Activated T-cell treated with anti-CD3 and anti-CD28 coated beads, Interleukin-2, amount 50 U/mL, for 48 hours (primary cell): ENCODE measurements around the gene HOXC6.
"Not testable (repeated sequence)": the region's sequence is repeated elsewhere in the genome, so short reads cannot be mapped to it uniquely, and the experiment has no call there.

Experiments
- DNase-seq, 2 experiments: peaks; one replicate each; pipeline ENCODE4 v3.0.0-alpha.2; 2020

Gene HOXC6

GRCh38 chr12:54060174-54060974 is 32.1 kb downstream of the HOXC6 start:
- no peak for DNase-seq

DNA sequence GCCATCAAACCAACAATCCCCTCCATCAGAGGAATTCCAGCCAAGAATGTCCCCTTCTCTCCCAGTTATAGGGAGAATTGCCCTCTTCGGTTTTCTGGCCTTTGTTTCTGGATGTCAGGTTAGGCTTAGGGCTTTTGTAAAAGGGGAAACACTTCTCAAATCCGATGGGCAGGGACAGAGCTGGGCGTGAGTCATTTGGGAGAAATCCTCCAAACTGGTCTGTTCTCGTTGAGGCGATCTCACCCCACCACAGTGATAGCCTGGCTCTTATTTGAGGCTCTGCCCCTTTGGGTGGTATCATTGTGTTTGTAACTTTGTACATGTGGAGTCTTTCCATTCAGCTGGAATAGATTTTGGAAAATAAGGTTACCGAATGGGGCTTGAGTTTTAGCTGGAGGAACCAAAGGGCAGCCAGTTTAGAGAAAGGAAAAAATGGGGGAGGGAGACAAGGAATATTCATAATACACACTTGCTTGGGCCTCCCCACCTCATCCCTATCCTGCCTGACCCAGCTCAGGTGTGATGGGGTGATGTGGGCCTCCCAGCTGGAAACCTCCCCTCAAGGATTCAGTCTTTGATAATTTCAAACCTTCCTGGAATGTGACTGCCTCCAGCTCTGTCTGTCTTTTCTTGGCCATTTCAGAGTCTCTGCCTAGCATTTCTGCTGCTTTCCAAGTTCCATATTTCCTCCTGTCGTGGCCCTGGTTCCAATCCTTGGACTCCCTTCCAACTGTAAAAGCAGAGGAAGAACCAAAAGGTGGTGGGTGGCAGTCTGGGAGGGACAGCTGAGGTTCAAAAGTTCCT is 32.9 kb downstream of the HOXC6 start:
- no peak for DNase-seq

DNA sequence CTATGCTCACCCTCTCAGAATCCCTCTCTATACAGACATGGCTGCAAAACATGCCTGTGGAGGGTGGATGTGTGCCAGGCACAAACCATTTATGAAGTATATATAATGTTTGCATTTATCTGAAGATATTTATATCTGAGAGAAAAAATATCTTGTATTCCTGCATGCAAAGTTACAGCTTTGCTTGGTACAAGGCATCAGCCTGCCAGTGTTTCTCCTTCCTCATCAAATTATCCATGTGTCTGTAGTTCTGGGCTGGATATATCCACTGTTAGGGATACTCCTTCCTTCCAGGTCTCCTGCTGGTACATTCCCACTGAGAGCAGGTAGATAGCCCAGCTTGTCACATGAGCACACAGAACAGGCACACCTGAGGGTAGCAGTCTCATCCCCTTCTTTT is 37.4 kb downstream of the HOXC6 start:
- DNase-seq, result no peak

GRCh38 chr12:54066408-54066807 is 38.2 kb downstream of the HOXC6 start:
- no peak for DNase-seq

DNA sequence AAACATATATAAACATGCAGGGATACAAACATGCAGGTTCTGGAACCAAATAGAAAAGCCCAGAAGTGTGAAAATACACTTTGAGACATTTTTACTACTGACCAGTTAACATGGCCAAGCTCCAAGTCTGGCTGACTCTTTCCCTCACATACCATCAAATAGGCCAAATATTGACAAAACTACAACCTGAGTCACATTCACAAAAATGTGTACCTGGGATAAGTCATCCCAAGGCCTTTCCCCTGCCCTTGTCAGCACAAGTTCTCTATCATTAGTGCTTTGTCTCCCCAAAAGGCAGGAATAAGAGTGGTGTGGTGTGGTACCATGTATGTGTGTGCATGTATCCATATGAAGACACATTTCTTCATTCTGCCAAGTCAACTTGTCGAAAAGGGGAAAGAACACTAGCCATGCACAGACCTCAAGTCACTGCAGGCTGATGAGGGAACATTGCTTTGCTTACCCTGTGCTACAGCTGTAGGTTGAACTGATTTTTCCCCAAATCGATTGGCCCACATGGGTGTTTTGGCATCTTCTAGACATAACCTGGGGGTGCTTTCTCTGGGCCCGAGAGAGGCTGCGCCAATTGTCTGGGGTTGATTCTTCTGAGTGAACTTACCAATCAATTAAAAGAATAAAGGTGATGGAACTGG is 40.3 kb downstream of the HOXC6 start:
- no peak for DNase-seq

GRCh38 chr12:54071942-54072341 is 43.7 kb downstream of the HOXC6 start:
- no peak for DNase-seq

- DNase-seq, result no peak
Measured at GRCh38 chr12:54074308-54074707, 46.1 kb downstream of the HOXC6 start.

- DNase-seq, result no peak
Measured at GRCh38 chr12:54075409-54075808, 47.2 kb downstream of the HOXC6 start.

GRCh38 chr12:54075974-54076373 is 47.7 kb downstream of the HOXC6 start:
- DNase-seq, result no peak

DNA sequence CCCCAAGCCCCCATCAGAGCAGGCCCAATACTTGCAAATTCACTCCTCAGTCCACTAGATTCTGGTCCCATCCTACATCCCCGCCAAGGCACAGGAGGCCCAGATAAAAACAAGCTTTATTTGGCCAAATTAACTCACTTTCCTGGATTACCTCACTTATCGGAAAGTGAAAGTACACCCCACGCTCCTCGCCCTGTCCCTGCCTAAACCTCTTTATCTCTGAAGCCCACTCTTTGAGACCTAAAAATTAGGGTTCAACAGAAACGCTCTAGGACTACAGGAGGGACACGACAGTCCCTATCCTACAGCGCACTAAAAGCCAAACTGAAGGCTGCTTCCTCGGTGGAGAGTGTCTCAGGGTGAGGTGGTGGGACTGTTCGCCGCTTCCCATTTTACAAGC is 49.6 kb downstream of the HOXC6 start:
- not testable (repeated sequence) for DNase-seq

DNA sequence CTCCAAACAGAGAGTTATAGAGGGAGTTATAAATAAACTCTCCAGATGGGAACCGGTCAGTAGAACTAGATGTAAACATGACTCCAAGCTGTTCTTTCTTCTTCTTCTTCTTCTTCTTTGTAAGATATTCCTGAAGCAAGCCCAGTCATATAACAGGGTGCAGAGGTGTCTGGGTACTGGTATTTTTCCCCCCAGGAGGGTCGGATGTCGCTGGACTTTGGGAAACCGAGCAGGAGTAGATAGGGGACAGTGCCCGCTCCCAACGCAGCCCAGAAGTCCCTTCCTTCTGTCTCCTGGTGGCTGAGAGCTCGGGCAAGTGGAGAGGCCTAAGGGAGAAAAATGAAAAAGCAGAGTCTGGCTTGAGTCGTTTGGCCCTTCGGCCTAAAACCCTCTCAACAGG is 50.9 kb downstream of the HOXC6 start:
- not testable (repeated sequence) for DNase-seq
